Pulmonary artery endothelial cell (primary cell): Measurements from ENCODE around the gene DOCK4. TPM values are rescaled to one million over a fixed set of nuclear protein-coding genes. Genes with fewer than 3 reads are reported as not detected.

ENCODE experiments used
- DNase-seq: peaks from one replicate; pipeline ENCODE4 v3.0.0-alpha.2; 2011; ENCODE audit warnings: low read depth, low spot score
- total RNA-seq: library from RNA; depleted of rRNA; stranded (reverse); fragments of >200 nt; gene quantifications from 2 replicates; pipeline ENCODE4 v1.2.3, GENCODE V29; 2014

Gene DOCK4
- total RNA-seq, 1 donor from 2014 or later, result 198 TPM

DNA sequence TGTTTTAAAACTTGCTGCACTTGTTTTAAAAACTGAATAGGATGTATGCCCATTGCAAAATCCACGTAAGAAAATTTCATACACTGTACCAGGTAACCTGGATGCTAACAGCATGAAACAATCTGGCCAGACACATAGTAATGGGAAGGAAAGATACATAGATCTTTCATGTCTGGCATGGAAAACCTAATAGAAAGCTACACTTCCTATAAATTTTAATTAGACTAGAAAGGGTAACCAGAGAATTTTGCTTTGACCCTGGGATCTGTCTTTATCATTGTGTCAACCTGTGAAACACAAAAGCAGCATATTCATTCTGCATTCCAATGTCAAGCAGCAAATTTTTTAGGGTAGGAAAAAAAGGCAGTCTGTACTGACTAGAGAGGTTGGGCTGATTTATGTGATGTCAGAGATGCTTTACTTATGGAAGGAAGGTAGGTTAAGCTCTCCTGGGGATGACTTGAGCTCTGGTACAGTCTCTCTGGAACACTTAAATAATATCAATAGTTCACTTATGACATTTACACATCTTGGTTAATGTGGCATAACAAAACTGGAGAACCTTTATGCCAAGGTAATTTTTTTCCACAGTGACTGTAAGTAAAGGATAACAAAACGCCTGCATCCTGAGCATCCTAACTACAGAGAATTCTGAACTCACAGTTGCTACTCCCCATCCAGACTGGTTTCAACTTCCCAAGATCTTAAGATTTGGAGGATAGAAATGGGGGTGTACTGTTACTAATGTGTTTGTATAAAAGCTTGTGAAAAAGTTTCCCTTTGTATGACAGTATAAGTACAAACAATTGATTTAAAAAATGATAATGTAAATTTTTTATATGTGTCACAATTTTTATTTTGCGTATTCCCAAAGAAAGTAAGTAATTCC is 44.7 kb downstream of the DOCK4 start:
- DNase-seq, result no peak

DNA sequence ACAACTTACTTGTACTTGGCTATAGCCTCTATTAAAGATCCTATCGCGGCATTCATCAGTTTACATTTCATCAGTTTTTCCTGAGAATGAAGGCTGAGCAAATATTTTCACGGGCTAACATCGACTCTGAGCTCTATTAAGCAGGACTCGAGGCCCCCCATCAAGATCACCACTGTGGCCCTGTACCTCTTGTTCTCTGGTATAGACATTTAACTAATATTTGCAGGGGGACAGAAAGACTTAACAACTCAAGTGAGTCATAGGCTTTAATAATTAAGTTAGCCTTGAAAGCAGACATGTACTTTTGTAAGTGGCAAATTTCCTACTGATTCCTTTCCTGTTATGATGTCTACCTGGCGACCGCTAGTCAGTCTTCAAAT is 45.4 kb downstream of the DOCK4 start:
- no peak for DNase-seq

DNA sequence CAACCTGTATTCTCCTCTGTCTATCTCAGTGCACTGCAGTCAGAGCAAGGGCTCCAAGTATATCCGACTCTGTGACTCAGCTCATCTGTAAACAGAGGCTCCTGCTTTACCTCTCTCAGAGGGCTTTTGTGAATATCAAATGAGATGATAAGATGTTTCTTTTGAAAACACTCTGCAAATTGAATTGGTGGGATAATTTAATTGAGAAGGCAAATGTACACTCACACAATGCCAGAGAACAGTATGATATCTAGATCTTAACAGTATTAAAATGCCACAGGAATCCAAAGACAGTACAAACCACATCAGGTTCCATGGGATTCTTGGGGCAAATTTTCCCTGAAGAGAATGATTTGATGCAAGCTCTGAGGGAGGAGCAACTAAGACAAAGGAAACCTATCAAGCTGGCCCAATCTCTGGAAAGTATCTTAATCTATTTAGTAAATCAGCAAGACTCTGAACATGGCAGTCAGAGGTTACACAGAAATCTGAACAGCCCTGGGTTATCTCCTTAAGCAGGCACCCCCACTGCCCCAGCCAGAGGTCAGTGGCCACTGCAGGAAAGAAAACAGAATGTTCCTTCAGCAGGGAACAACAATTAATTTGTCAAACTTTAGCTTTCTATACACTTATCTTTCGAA is 45.9 kb downstream of the DOCK4 start:
- peak; percentile 67 for DNase-seq

DNA sequence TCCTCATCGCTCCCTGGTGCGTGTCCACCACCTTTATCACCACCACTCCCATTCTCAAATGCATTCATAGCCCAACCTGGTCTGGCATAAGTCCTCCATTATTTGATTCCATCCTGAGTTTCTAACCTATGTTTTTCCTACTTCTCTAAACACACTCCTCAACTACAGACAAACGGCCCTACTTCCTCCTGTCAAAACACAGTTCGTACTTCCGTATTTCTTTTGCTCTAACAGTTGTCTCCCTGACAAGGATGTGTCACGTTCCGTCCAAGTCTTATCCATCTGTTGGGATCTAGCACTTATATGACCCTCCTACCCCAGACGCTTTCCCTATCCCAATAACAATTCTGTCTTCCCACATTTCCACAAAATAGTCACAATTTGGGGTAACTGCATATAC is 46.8 kb downstream of the DOCK4 start:
- DNase-seq, result no peak

DNA sequence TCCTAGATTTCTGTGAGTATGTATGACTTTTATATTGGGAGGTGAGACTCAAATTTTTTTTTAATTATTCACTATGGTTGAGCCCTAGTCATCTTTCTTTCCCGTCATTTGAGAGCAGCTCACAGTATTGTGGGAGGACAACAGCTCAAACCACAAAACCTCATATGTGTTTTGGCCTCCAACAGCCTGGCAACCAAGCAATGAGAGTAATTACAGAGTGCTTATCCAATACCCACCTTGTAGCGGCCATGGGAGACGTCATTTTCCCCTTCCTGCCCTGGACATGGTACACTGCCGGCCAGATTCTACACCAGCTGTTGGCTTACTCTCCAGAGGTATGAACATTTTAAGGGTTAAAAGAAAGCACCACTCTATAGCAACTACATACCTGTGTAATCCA is 49.1 kb downstream of the DOCK4 start:
- no peak for DNase-seq

DNA sequence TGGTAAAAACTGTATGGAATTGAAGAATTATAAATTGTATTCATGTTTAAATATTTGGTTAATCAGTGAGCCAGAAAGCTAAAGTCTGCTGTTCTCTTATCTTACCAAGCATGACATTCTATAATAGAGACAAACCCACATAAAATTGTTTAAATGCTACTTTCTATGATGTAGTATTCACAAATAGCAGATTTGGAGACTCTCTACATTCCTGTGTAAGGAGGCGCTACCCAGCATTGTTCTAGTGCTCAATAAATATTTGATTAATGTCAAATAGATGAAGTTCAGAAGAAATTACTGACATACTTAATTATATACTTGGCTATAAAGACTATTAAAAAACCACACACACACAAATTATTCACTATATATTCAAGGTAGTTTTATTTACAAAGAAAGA is 49.8 kb downstream of the DOCK4 start:
- no peak for DNase-seq

DNA sequence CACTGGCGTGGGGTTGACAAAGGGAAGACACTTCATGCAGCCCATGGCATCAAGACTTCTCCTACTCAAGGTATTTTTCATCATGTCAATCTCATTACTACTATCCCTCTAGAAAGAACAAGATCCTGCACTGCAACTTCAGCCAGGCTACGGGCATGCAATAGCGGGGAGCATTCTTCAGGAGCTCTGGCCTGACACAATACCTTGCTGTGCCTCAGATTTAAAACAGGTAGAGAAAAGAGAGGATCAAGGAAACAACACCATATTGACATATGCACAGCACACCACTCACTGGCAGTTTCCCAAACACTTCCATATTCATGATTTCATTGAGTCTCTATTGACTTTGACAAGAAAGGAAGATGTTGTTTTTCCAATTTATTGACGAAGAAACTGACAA is 51.5 kb downstream of the DOCK4 start:
- no peak for DNase-seq

DNA sequence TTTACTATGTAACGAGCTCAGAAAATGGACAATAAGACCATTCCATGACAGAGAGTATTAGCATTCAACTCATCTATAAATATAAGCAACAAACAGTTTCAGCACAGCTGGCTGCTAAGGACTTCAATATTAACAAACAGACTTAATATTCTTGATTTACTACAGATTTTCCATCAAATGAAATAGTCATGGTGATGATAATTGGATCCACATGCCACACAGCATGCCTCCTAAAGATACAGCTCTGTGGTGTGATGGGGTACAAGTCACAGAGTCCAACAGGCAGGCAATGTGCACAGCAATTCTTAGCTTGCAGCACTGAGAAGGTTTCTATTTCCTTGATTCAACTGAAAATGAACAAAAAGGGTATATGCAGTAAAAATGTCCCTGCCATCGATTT is 54.0 kb downstream of the DOCK4 start:
- no peak for DNase-seq

DNA sequence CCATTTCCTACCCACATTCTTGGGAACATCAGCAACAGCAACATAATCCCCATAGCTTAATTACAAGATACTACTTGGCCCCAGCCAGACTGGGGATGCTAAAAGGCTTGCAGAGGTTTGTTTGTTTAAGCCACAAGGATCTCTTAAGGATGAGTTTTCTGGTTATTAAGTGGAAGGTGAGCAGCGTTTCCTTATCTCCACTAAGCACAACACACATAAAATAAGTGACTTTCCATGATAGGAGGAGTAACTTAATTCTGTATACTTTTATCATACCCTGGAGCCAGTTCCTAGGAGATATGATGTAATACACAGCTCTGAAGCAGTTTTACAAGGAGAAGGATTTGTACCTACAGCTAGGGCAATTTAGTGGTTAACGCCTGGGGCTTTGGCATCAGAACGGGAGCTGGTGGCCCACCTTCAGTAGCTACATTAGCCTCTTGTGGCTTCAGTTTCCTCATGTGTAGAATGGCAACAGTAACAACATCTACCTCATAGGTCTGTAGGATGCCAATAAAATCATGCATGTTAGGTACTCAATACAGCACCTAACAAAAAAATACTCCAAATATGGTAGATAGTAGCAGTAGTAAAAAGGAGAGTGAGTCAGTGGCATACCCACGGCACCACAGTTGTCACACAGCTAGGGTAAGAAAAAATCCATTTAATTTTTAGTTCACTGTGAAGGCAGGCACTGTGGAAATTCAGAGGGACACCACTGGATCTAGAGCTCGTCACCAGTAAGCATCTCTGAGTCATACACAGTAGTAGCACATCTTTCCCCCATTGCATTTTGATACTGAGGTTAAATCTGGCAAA is 55.2 kb downstream of the DOCK4 start:
- no peak for DNase-seq

DNA sequence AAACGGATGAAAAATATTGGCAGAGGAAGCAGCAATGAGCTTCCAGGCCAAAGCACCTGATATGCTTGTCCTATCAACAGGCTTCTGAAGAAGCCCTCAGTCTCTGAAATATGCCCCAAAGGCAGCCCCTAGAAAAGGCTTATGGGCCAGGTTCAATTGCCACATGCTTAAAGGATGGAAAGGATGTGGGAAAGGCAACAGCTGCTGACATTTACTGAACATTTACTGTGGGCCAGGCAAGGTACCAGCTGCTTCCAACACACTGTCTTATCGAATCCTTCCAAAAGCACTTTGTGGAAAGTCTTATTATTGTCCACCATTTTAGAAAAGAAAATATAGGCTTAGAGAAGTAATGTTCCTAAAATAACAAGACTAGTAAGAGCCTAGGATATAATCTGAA is 56.5 kb downstream of the DOCK4 start:
- no peak for DNase-seq

DNA sequence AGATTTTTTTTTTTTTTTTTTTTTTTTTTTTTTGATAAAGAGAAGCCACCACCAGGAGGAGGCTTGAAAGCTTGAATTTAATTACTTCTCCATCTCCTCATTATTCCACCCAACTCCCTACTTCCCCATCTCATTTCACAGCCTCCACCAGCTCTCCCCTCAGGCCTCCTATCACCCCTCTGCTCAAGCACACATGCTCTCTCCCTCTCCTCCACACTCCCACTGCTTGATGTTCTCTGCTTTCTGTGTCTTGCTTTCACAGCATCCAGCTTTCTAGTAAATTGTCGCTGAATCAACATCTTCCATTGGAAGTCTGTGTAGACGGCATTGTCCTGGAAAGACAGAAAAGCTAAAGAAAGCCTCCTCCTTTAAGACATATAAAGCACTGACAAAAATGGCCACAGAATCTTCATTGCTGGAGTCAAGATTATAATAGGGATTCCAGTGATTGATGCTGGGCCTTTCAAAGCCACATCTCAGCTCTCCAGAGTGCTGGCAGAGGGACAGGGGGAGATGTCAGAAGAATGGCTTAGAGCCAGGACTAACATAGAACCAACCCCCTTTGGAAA is 58.3 kb downstream of the DOCK4 start:
- no peak for DNase-seq

DNA sequence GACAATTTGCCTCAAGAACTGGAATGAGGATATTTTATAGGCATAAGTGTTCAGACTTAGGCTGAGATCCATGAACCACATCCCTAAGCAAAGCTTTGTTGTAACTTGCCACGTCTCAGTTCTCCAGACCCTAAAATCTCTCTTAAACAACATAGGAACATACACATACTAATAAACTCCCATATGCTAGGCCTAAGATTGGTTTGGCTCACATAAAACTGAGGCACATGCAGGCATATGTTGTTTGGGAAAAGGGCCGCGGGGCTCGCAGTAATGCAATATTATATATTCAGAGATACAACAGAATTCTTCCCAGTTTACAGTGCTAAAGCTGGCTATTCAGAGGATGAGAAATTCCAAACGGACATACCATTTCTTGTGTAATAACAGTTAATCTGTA is 61.0 kb downstream of the DOCK4 start:
- no peak for DNase-seq

DNA sequence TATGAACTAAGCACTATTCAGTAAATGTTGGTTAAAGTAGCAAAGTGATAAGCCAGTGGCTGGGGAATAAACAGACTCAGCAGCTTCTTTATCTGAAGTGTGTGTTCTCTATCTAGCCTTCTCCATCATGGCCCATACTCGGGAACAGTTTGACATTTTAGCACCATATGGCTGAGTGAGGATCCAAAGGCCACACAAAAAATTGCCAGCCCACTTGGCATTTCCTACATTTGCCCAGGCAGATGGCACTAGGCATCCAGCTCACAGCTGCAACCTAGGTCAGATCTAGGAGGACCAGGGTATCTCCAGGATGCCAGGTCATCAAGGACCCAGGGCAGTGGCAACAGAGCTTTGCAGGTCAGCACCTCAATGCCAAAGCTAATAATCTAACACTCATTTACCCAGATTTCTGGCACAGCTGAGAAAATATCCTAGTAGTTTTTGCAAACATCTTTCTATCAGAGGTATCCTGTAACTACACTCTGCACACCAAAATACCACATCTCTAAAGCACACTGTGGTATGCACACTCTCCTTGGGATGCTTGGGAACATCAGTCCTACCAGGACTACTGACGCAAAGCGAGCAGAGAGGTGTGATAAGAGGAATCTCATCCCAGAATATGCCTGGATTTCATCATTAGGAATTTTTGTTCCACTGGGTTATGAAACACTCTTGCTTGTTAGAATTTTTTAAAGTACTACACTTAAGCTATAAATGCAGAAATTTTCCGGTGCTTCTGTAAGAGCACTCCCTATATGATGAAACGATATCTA is 61.7 kb downstream of the DOCK4 start:
- DNase-seq, result no peak

DNA sequence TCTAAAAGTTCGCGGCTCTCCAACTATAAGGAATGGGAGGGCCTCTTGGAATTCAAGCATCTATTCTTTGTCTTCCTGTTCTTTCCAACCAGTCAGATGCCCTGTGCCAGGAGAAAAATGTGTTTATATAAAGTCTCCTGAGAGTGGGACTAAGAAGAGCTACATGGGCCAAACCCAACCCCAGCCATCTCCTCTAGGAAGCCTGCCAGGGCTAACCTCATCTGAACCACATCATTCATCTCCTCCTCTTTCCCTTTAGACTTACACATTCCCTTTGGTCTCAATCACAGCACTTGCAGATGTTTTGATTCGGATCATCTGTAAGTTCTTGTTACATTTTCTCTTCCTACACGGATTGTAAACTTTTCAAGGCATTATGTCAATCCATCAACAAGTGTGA is 62.6 kb downstream of the DOCK4 start:
- peak; percentile 30 for DNase-seq

DNA sequence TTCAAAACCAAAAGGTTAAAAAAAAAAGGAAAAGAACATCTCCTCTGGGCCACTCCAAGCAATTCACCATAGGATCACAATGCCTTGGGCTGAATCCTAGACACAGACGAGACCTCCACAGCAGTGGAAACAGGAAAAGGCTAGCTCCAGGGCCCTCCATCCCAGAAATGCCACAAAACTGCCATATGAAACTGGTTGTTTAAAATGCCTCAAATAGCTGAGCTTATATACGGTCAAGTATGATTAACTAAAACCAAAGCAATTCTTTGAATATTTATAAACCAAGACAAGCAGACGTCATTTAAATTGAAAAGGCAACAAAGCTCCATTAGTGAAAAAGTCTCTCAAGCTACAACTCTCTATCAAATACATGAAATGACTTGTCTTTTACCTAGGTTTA is 63.1 kb downstream of the DOCK4 start:
- no peak for DNase-seq

DNA sequence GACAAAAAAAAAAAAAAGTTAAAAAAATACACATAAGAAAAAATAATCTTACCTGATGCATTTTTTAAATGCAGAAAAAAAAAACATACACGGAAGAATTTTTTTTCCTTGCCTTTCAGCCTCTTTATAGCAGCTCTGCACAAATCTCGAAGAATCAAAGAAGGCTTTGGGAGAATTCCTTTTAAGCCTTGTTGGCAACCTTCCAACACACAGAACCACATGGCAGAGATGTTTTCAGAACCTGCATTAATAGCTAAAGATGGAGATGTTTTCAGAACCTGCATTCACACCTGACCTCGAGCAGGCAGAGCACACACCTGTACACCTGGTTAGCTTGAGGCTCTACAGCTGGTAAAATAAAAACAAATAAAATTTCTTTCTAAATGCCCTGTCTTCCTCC is 65.6 kb downstream of the DOCK4 start:
- no peak for DNase-seq

DNA sequence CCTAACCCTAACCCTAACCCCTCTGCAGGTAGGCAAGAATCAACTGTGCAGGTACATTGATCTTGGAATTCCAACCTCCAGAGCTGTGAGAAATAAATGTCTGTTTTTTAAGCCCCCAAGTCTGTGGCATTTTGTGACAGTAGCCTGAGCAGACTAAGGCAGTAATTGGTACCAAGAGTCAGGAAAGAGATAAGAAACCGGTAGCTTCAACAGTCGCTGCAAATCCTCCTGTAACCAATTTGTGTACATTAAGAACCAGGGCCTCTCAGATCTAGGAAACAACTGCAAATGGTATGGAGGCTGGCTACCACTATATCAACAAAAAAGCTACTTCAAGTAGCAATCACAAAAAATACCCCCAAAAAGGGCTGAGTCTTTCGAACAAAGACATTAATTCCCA is 67.3 kb downstream of the DOCK4 start:
- no peak for DNase-seq

DNA sequence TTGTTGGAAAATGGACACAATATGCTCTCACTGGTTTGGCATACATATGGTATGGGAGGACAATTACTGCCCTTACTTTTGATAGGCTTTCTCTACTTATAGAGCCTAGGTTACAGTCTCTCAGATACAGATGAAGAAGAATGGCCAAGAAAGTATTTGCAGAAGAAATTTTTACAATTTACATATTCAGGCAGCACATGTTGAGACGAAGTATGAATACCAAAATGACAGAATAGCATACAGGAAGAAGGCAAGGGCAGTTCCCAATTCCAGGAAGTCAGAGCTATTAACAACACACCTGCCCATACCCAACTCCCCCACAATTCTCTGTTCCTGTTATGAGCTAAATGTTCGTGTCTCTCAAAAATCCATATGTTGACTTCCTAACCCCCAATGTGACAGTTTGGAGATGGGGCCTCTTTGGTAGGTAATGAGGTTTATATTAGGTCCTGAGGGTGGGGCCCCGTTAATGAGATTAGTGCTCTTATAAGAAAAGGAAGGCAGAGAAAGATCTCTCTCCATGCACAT is 67.8 kb downstream of the DOCK4 start:
- no peak for DNase-seq

DNA sequence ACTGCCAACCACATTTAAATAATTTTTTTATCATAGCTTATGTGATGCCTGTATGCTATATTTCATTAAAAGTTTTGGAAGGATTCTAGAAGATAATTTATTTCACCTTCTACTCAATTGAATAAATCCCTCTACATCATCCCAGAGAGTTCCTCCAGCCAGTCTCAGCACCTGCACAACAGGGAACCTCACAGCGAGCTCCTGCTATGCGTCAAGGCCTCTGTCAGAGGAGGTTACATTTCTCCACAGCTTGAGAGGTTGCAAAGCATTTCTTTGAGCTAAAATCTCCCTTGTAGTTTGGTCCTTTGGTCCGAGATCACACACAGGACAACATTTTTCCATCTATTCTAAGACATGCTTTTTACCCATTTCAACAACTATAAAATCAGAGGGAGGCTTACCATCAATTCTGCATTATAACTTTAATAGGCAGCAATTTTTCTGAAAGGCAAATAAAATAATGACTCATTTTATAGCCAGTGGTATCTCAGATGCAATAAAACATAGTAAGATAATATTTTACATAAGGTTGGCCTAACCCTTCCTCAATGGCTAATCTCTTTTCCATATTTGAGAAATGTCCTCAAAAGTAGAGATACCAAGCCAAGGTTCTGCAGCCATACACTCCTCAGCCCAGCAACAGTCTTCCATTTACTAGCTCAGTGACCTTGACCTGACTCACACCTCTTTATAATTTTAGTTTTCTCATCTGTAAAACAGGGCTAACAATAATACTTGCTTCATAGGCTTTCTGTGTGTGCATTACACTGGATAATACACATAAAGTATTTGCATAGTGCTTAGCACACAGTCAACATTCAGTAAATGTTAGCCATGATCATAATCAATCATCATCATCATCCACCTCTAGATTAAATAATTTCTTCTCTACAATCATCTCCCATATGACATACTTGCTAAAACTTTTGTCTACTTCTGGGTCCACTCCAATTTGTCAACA is 68.8 kb downstream of the DOCK4 start:
- DNase-seq, result no peak
